Activated naive CD8-positive, alpha-beta T cell treated with anti-CD3 and anti-CD28 coated beads, Interleukin-2, amount 50 U/mL, for 16 hours (primary cell): Measurements from ENCODE around the gene OR2AT4.
"Not testable (repeated sequence)": the region's sequence is repeated elsewhere in the genome, so short reads cannot be mapped to it uniquely, and the experiment has no call there.

ENCODE experiments used
- DNase-seq: peaks from one replicate; pipeline ENCODE4 v3.0.0-alpha.2; 2020; ENCODE audit warnings: low read depth, low spot score

The OR2AT4 gene

GRCh38 chr11:75103380-75104026 lies 6.8 kb upstream of the OR2AT4 start:
- no peak for DNase-seq

GRCh38 chr11:75101424-75102128 lies 4.9 kb upstream of the OR2AT4 start:
- no peak for DNase-seq

- DNase-seq: no peak
Observed at GRCh38 chr11:75100314-75100713, 3.6 kb upstream of the OR2AT4 start.

GRCh38 chr11:75099635-75100034 lies 3.0 kb upstream of the OR2AT4 start:
- DNase-seq: no peak

- not testable (repeated sequence) for DNase-seq
Observed at GRCh38 chr11:75098835-75099439, 2.3 kb upstream of the OR2AT4 start.

- not testable (repeated sequence) for DNase-seq
Observed at GRCh38 chr11:75098181-75098580, 1.5 kb upstream of the OR2AT4 start.

- no peak for DNase-seq
Observed at GRCh38 chr11:75097173-75097557, 489 bp upstream of the OR2AT4 start.

GRCh38 chr11:75094382-75094781 lies 2.3 kb downstream of the OR2AT4 start:
- DNase-seq: not testable (repeated sequence)

GRCh38 chr11:75090671-75091177 lies 6.0 kb downstream of the OR2AT4 start:
- no peak for DNase-seq

GRCh38 chr11:75087319-75088305 lies 9.1 kb downstream of the OR2AT4 start:
- DNase-seq: no peak

GRCh38 chr11:75084883-75085282 lies 11.8 kb downstream of the OR2AT4 start:
- no peak for DNase-seq

GRCh38 chr11:75083217-75083605 lies 13.5 kb downstream of the OR2AT4 start:
- DNase-seq: no peak

GRCh38 chr11:75082601-75083216 lies 14.0 kb downstream of the OR2AT4 start:
- no peak for DNase-seq

GRCh38 chr11:75079546-75079945 lies 17.1 kb downstream of the OR2AT4 start:
- DNase-seq: no peak

- no peak for DNase-seq
Observed at GRCh38 chr11:75078233-75078632, 18.4 kb downstream of the OR2AT4 start.

GRCh38 chr11:75077316-75077715 lies 19.4 kb downstream of the OR2AT4 start:
- no peak for DNase-seq

- no peak for DNase-seq
Observed at GRCh38 chr11:75076671-75077070, 20.0 kb downstream of the OR2AT4 start.

- no peak for DNase-seq
Observed at GRCh38 chr11:75073459-75074190, 23.1 kb downstream of the OR2AT4 start.

- DNase-seq: no peak
Observed at GRCh38 chr11:75072582-75072981, 24.1 kb downstream of the OR2AT4 start.

- DNase-seq: no peak
Observed at GRCh38 chr11:75069473-75069872, 27.2 kb downstream of the OR2AT4 start.
